Endothelial cell of umbilical vein (primary cell): ENCODE data around the gene FAM3B. TPM values are rescaled to one million over a fixed set of nuclear protein-coding genes. Genes with fewer than 3 reads are reported as not detected.

Experiments
- BruUV-seq: library from RNA; stranded (reverse); fragments of 400-500 nt; replicated peaks from 2 replicates; lab custom pipeline; 2021; lab: Mats Ljungman, UMichigan
- CTCF ChIA-PET: fragments of 300-600, 350-600 bp; sonication (Branson Sonifier 250); formaldehyde crosslinking; loops from one replicate; lab custom pipeline; 2021; ENCODE audit warnings: antibody characterized with exemption, inconsistent platforms; lab: Charles Lee
- POLR2A ChIA-PET: fragments of 300-600, 350-600 bp; sonication (Branson Sonifier 250); formaldehyde crosslinking; loops from one replicate; lab custom pipeline; 2021; ENCODE audit warnings: antibody characterized with exemption, inconsistent platforms; lab: Charles Lee
- DNase-seq: peaks from one replicate; pipeline ENCODE4 v3.0.0-alpha.2; 2011; ENCODE audit warnings: low read depth, low spot score
- FAIRE-seq: peaks from 2 replicates; lab custom pipeline; 2011; peaks lifted over from hg19 to GRCh38; lab: Jason Lieb, UNC
- H2AFZ ChIP-seq: 2 replicates; pipeline ENCODE4 v1.6.0; 2012; ENCODE audit warnings: low read depth, low read length, control low read depth, inconsistent platforms
- H3K27ac ChIP-seq: 2 replicates; pipeline ENCODE4 v1.5.1; 2011; ENCODE audit warnings: low read depth, mild to moderate bottlenecking, control low read depth, low read length, moderate library complexity; ENCODE audit not compliant: insufficient read depth
- H3K27me3 ChIP-seq, 2 experiments: 2 replicates each; pipeline versions ENCODE4 v1.6.0 to v1.6.1; 2011; ENCODE audit warnings: low read length in 2 of 2, mixed read lengths in 1 of 2; ENCODE audit not compliant: control insufficient read depth in 2 of 2, insufficient read depth in 2 of 2
- H3K36me3 ChIP-seq, 2 experiments: 2 replicates in 1 of 2; 3 replicates in 1 of 2; pipeline ENCODE4 v1.5.1; 2011; ENCODE audit warnings: low read length in 2 of 2, mild to moderate bottlenecking in 1 of 2, moderate library complexity in 1 of 2; ENCODE audit not compliant: control insufficient read depth in 2 of 2, insufficient read depth in 2 of 2; ENCODE audit errors: extremely low read depth in 1 of 2
- H3K4me1 ChIP-seq: 3 replicates; pipeline ENCODE4 v1.5.1; 2011; ENCODE audit warnings: mild to moderate bottlenecking, low read length; ENCODE audit not compliant: control insufficient read depth, insufficient read depth; ENCODE audit errors: extremely low read depth
- H3K4me2 ChIP-seq: 2 replicates; pipeline ENCODE4 v1.6.1; 2011; ENCODE audit warnings: low read length, control low read depth, mixed read lengths; ENCODE audit not compliant: insufficient read depth
- H3K4me3 ChIP-seq, 3 experiments: fragments of 200-600 bp in 1 of 3; sonication (generic), shearing (Covaris generic) in 1 of 3; replicated peaks in 1 of 3; 2 replicates each; pipeline ENCODE4 v1.5.1; 2011 to 2016; ENCODE audit warnings: control low read depth in 3 of 3, low read length in 3 of 3, mild to moderate bottlenecking in 2 of 3, inconsistent platforms in 1 of 3, low read depth in 1 of 3, moderate library complexity in 1 of 3; ENCODE audit not compliant: insufficient read depth in 1 of 3
- H3K79me2 ChIP-seq: 2 replicates; pipeline ENCODE4 v1.6.0; 2012; ENCODE audit warnings: low read length, inconsistent platforms; ENCODE audit not compliant: control insufficient read depth, insufficient read depth
- H3K9ac ChIP-seq: replicated peaks from 2 replicates; pipeline ENCODE3; 2011; ENCODE audit warnings: low read length, control low read depth; ENCODE audit not compliant: insufficient read depth; ENCODE audit errors: extremely low read depth
- H3K9me1 ChIP-seq: replicated peaks from 3 replicates; pipeline ENCODE4 v1.6.0; 2011; ENCODE audit warnings: mild to moderate bottlenecking, low read length; ENCODE audit not compliant: control insufficient read depth, insufficient read depth; ENCODE audit errors: extremely low read depth
- H3K9me3 ChIP-seq: replicated peaks from 2 replicates; pipeline ENCODE4 v1.5.1; 2012; ENCODE audit warnings: low read length, inconsistent platforms; ENCODE audit not compliant: control insufficient read depth, insufficient read depth
- H4K20me1 ChIP-seq: replicated peaks from 2 replicates; pipeline ENCODE3; 2011; ENCODE audit warnings: mild to moderate bottlenecking, low read length; ENCODE audit not compliant: control insufficient read depth, insufficient read depth; ENCODE audit errors: extremely low read depth
- CTCF ChIP-seq, 2 donors: IDR thresholded peaks; 1 replicate in 1 of 2; 2 replicates in 1 of 2; pipeline ENCODE4 v1.5.1; 2011; ENCODE audit warnings: low read length in 2 of 2, mild to moderate bottlenecking in 2 of 2, moderate library complexity in 2 of 2, control low read depth in 1 of 2, inconsistent platforms in 1 of 2, low read depth in 1 of 2; ENCODE audit not compliant: insufficient read depth in 1 of 2; ENCODE audit errors: extremely low read depth in 1 of 2
- EZH2 ChIP-seq: IDR thresholded peaks from 2 replicates; pipeline ENCODE4 v1.6.1; 2012; ENCODE audit warnings: borderline replicate concordance, low read depth, mild to moderate bottlenecking, moderate library complexity, low read length, inconsistent platforms; ENCODE audit not compliant: severe bottlenecking
- FOS ChIP-seq: IDR thresholded peaks from 2 replicates; pipeline ENCODE4 v1.6.1; 2011; ENCODE audit warnings: mild to moderate bottlenecking, low read length, moderate library complexity, borderline replicate concordance; ENCODE audit not compliant: insufficient read depth
- GATA2 ChIP-seq: IDR thresholded peaks from 2 replicates; pipeline ENCODE4 v1.7.0; 2011; ENCODE audit warnings: low read depth, mild to moderate bottlenecking, moderate library complexity, mixed read lengths, low read length; ENCODE audit not compliant: insufficient read length, insufficient read depth
- JUN ChIP-seq: IDR thresholded peaks from 2 replicates; pipeline ENCODE4 v1.6.1; 2011; ENCODE audit warnings: borderline replicate concordance, low read depth; ENCODE audit not compliant: insufficient read length, insufficient read depth
- MYC ChIP-seq: IDR thresholded peaks from one replicate; pipeline ENCODE4 v1.6.1; 2011; ENCODE audit warnings: mild to moderate bottlenecking, low read depth, low read length
- POLR2A ChIP-seq: IDR thresholded peaks from 2 replicates; pipeline ENCODE4 v1.6.1; 2012; ENCODE audit warnings: low read depth, mild to moderate bottlenecking, control low read depth, low read length
- POLR2AphosphoS5 ChIP-seq: IDR thresholded peaks from 2 replicates; pipeline ENCODE4 v1.6.1; 2012; ENCODE audit warnings: low read depth, mild to moderate bottlenecking, control low read depth, low read length, moderate library complexity; ENCODE audit not compliant: insufficient read depth
- dilution Hi-C: fragments of 300-500 bp; cut with MboI; formaldehyde crosslinking; loops from one replicate; pipeline ENCODE4 v1.15.0; 2019; ENCODE audit warnings: low sequenced_read_pairs; ENCODE audit not compliant: extremely low pct_ligation_motif_present
- intact Hi-C: fragments of 100-400 bp; cut with micrococcal nuclease; formaldehyde crosslinking; loops from one replicate; pipeline ENCODE4 v1.10.0; 2022
- polyA plus RNA-seq, 4 experiments: library from polyadenylated mRNA; depleted of rRNA in 3 of 4; stranded (reverse) in 3 of 4; unstranded in 1 of 4; fragments of >200 nt; gene quantifications; 2 replicates each; pipeline versions ENCODE4 v1.2.1 to v1.2.3, GENCODE V29; 2011 to 2012; ENCODE audit warnings: missing spikeins in 1 of 4
- total RNA-seq: library from RNA; stranded (reverse); gene quantifications from 2 replicates; pipeline ENCODE4 v1.2.3, GENCODE V29; 2021
- TF ChIP-seq, protein P1 (sequence below): IDR thresholded peaks from 2 replicates; pipeline ENCODE4 v1.6.1; 2011; ENCODE audit not compliant: insufficient read depth, insufficient read length

FAM3B gene
- total and polyA plus RNA-seq, 2 donors (not counting 3 experiments of a cell fraction or from before 2014, with no cell fraction given), result not detected

- no peaks in the 10 kb centered on the region for H3K9me3 ChIP-seq
- DNase-seq, result no peak
- H3K36me3 ChIP-seq, result no peaks in the 10 kb centered on the region
- BruUV-seq, result no TSS peak
- H3K79me2 ChIP-seq, result no peaks in the 10 kb centered on the region
- intact Hi-C loops, result no loop called here
- ChIA-PET POLR2A (no interaction called here), CTCF (no interaction called here)
- H3K27ac ChIP-seq, result no peak overlapping the region
- H3K9ac ChIP-seq, result no peak overlapping the region
- TF ChIP-seq POLR2AphosphoS5, result no peak
- TF ChIP-seq EZH2, result no peak
- H3K9me1 ChIP-seq, result no peaks in the 10 kb centered on the region
- no peak for FAIRE-seq
- H2AFZ ChIP-seq, result no peak overlapping the region
- no peak overlapping the region for H3K4me2 ChIP-seq
- no peaks in the 10 kb centered on the region for H4K20me1 ChIP-seq
- no peak overlapping the region for H3K4me3 ChIP-seq
- dilution Hi-C loops, result no loop called here
- no peaks in the 10 kb centered on the region for H3K4me1 ChIP-seq
- no peaks in the 10 kb centered on the region for H3K27me3 ChIP-seq
Measured at GRCh38 chr21:41362605-41363369, 46.2 kb downstream of the FAM3B start.

GRCh38 chr21:41363370-41364270 lies 47.0 kb downstream of the FAM3B start:
- no peak for TF ChIP-seq FOS
- TF ChIP-seq POLR2A, result no peak
- TF ChIP-seq MYC, result no peak
- TF ChIP-seq GATA2, result no peak
- no peak for TF ChIP-seq EZH2
- no peak for TF ChIP-seq POLR2AphosphoS5
- no peak for TF ChIP-seq CTCF (IDR thresholded peaks at IDR 0.05; ENCODE audit: extremely low read depth in 1 of 2, insufficient read depth in 1 of 2, low read depth in 1 of 2, low read length in 2 of 2)
- TF ChIP-seq, protein P1, sequence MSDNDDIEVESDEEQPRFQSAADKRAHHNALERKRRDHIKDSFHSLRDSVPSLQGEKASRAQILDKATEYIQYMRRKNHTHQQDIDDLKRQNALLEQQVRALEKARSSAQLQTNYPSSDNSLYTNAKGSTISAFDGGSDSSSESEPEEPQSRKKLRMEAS, result no peak
- no peak for TF ChIP-seq JUN
- no peak for FAIRE-seq
- no peak overlapping the region for H3K4me2 ChIP-seq
- no peaks in the 10 kb centered on the region for H4K20me1 ChIP-seq
- no peaks in the 10 kb centered on the region for H3K36me3 ChIP-seq
- DNase-seq, result no peak
- no peaks in the 10 kb centered on the region for H3K79me2 ChIP-seq
- dilution Hi-C loops (no loop called here), intact Hi-C loops (no loop called here)
- no peaks in the 10 kb centered on the region for H3K9me1 ChIP-seq
- no peak overlapping the region for H3K4me3 ChIP-seq
- CTCF ChIA-PET, result no interaction called here
- H3K9me3 ChIP-seq, result no peaks in the 10 kb centered on the region
- POLR2A ChIA-PET, result no interaction called here
- no peak overlapping the region for H2AFZ ChIP-seq
- H3K27ac ChIP-seq, result no peak overlapping the region
- no TSS peak for BruUV-seq
- H3K9ac ChIP-seq, result no peak overlapping the region
- no peaks in the 10 kb centered on the region for H3K4me1 ChIP-seq
- no peaks in the 10 kb centered on the region for H3K27me3 ChIP-seq
